Astrocyte (in vitro differentiated cells and primary cell): ENCODE data around the gene SOS2. TPM values are rescaled to one million over a fixed set of nuclear protein-coding genes. Genes with fewer than 3 reads are reported as not detected.

Source experiments
- DNase-seq: peaks from one replicate; pipeline ENCODE4 v3.0.0-alpha.2; 2010; ENCODE audit warnings: low read depth
- FAIRE-seq: peaks from 2 replicates; lab custom pipeline; 2011; peaks lifted over from hg19 to GRCh38; lab: Jason Lieb, UNC
- H2AFZ ChIP-seq: 2 replicates; pipeline ENCODE4 v1.6.0; 2012; ENCODE audit warnings: low read depth, low read length, inconsistent platforms
- H3K27ac ChIP-seq: 2 replicates; pipeline ENCODE4 v1.5.1; 2011; ENCODE audit warnings: low read depth, low read length, inconsistent platforms
- H3K27me3 ChIP-seq: 2 replicates; pipeline ENCODE4 v1.6.0; 2011; ENCODE audit warnings: low read length, inconsistent platforms; ENCODE audit not compliant: insufficient read depth
- H3K36me3 ChIP-seq: 2 replicates; pipeline ENCODE4 v1.5.1; 2011; ENCODE audit warnings: low read length, inconsistent platforms; ENCODE audit not compliant: insufficient read depth
- H3K4me1 ChIP-seq: 2 replicates; pipeline ENCODE4 v1.5.1; 2011; ENCODE audit warnings: low read length, inconsistent platforms; ENCODE audit not compliant: insufficient read depth
- H3K4me2 ChIP-seq: 2 replicates; pipeline ENCODE4 v1.6.0; 2012; ENCODE audit warnings: low read length, inconsistent platforms
- H3K4me3 ChIP-seq: 2 replicates; pipeline ENCODE4 v1.5.1; 2011; ENCODE audit warnings: low read depth, mild to moderate bottlenecking, low read length, inconsistent platforms; ENCODE audit not compliant: insufficient read depth
- H3K79me2 ChIP-seq: 2 replicates; pipeline ENCODE4 v1.6.0; 2012; ENCODE audit warnings: mild to moderate bottlenecking, low read length, inconsistent platforms; ENCODE audit not compliant: insufficient read depth
- H3K9ac ChIP-seq: 2 replicates; pipeline ENCODE4 v1.6.0; 2012; ENCODE audit warnings: mild to moderate bottlenecking, low read length, inconsistent platforms
- H3K9me3 ChIP-seq: 2 replicates; pipeline ENCODE4 v1.5.1; 2012; ENCODE audit warnings: low read depth, mild to moderate bottlenecking, low read length, inconsistent platforms; ENCODE audit not compliant: insufficient read depth
- H4K20me1 ChIP-seq: 2 replicates; pipeline ENCODE4 v1.6.0; 2012; ENCODE audit warnings: low read length, inconsistent platforms; ENCODE audit not compliant: insufficient read depth
- H3K27ac Mint-ChIP-seq: one replicate; pipeline ENCODE4 v1.8.0; 2021; ENCODE audit warnings: mild to moderate bottlenecking, mixed read lengths; ENCODE audit not compliant: unreplicated experiment
- H3K27me3 Mint-ChIP-seq: one replicate; pipeline ENCODE4 v1.8.0; 2021; ENCODE audit warnings: low read depth, mixed read lengths; ENCODE audit not compliant: unreplicated experiment
- H3K36me3 Mint-ChIP-seq: one replicate; pipeline ENCODE4 v1.8.0; 2021; ENCODE audit warnings: low read depth, mixed read lengths; ENCODE audit not compliant: unreplicated experiment
- H3K4me1 Mint-ChIP-seq: one replicate; pipeline ENCODE4 v1.8.0; 2021; ENCODE audit warnings: low read depth, mixed read lengths; ENCODE audit not compliant: unreplicated experiment
- H3K4me3 Mint-ChIP-seq: one replicate; pipeline ENCODE4 v1.8.0; 2021; ENCODE audit warnings: mild to moderate bottlenecking, moderate library complexity, mixed read lengths; ENCODE audit not compliant: unreplicated experiment
- H3K9me3 Mint-ChIP-seq: one replicate; pipeline ENCODE4 v1.8.0; 2021; ENCODE audit warnings: mild to moderate bottlenecking, mixed read lengths; ENCODE audit not compliant: unreplicated experiment
- EZH2 ChIP-seq: IDR thresholded peaks from 2 replicates; pipeline ENCODE4 v1.6.1; 2012; ENCODE audit warnings: mild to moderate bottlenecking, low read length, inconsistent platforms; ENCODE audit not compliant: insufficient read depth
- total RNA-seq: library from RNA; stranded (reverse); gene quantifications from 2 replicates; pipeline ENCODE4 v1.2.1, GENCODE V29; 2021
- TF ChIP-seq, protein P1 (sequence below): IDR thresholded peaks from 2 replicates; pipeline ENCODE4 v1.5.1; 2011; ENCODE audit warnings: low read depth, mild to moderate bottlenecking, inconsistent platforms, low read length, moderate library complexity; ENCODE audit not compliant: insufficient read depth

SOS2 gene
- total RNA-seq, 1 donor from 2014 or later, result 18.3 TPM

DNA sequence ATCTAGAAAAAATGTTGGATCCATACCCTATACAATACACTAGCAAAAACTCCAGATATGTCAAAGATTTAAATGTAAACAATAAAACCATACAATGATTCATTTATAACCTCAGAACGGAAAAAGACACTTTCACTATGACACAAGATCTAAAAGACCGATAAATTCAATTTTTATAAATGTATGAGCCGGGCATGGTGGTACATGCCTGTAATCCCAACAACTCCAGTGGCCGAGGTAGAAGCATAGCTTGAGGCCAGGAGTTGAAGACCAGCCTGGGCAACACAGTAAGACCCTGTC is 2.5 kb upstream of the SOS2 start:
- Mint-ChIP-seq H3K4me3 (no peak overlapping the region), H3K9me3 (no peaks in the 10 kb centered on the region)

DNA sequence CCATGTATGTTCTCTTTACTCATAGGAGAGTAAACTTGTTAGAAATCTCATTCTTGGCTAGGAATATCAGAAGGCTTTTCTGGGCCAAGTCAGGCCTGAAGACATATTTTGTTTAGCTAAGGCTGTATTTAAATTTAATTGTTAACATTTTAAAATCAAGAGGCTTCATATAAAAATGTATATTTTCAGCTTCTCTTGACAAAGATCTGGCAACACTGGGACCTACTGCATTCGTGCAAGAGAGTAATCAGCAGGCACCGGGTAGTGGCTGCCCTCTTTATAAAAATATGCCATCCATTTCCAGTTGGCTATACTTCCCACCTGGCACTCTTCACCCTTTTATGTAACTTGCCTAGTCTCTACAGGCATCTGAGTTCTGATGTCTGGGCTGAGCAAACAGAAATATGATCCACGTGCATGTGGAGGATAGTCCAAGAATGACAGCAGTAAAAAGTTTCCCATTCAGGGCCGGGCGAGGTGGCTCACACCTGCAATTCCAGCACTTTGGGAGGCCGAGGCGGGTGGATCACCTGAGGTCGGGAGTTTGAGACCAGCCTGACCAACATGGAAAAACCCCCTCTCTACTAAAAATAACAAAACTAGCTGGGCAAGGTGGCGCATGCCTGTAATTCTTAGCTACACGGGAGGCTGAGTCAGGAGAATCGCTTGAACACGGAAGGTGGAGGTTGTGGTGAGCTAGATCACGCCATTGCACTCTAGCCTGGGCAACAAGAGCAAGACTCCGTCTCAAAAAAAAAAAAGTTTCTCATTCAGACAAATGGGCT is 2.0 kb upstream of the SOS2 start:
- Histone ChIP-seq H3K9ac (no peak overlapping the region), H3K27me3 (no peaks in the 10 kb centered on the region), H2AFZ (no peak overlapping the region), H3K4me3 (no peak overlapping the region), H3K4me1 (peaks cover 13% of the 10 kb centered on the region), H3K79me2 (peaks cover 27% of the 10 kb centered on the region), H4K20me1 (peaks cover 24% of the 10 kb centered on the region), H3K4me2 (no peak overlapping the region), H3K36me3 (no peaks in the 10 kb centered on the region), H3K9me3 (no peaks in the 10 kb centered on the region), H3K27ac (no peak overlapping the region)
- DNase-seq, result no peak
- H3K4me1 Mint-ChIP-seq, result peaks cover 6% of the 10 kb centered on the region
- H3K4me3 Mint-ChIP-seq, result no peak overlapping the region
- TF ChIP-seq, protein P1, sequence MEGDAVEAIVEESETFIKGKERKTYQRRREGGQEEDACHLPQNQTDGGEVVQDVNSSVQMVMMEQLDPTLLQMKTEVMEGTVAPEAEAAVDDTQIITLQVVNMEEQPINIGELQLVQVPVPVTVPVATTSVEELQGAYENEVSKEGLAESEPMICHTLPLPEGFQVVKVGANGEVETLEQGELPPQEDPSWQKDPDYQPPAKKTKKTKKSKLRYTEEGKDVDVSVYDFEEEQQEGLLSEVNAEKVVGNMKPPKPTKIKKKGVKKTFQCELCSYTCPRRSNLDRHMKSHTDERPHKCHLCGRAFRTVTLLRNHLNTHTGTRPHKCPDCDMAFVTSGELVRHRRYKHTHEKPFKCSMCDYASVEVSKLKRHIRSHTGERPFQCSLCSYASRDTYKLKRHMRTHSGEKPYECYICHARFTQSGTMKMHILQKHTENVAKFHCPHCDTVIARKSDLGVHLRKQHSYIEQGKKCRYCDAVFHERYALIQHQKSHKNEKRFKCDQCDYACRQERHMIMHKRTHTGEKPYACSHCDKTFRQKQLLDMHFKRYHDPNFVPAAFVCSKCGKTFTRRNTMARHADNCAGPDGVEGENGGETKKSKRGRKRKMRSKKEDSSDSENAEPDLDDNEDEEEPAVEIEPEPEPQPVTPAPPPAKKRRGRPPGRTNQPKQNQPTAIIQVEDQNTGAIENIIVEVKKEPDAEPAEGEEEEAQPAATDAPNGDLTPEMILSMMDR, result no peak
- no peak for TF ChIP-seq EZH2
- FAIRE-seq, result no peak
- peaks cover 2% of the 10 kb centered on the region for H3K36me3 Mint-ChIP-seq
- H3K9me3 Mint-ChIP-seq, result no peaks in the 10 kb centered on the region
- H3K27ac Mint-ChIP-seq, result no peak overlapping the region
- H3K27me3 Mint-ChIP-seq, result no peaks in the 10 kb centered on the region

More for the DNA sequence above, 2.5 kb upstream of the SOS2 start:
- no peaks in the 10 kb centered on the region for H3K9me3 ChIP-seq
- no peak overlapping the region for H3K27ac ChIP-seq
- no peak overlapping the region for H3K4me2 ChIP-seq
- peaks cover 6% of the 10 kb centered on the region for H3K4me1 Mint-ChIP-seq
- no peak for TF ChIP-seq EZH2
- TF ChIP-seq, protein P1, result no peak
- H2AFZ ChIP-seq, result no peak overlapping the region
- H3K36me3 Mint-ChIP-seq, result no peaks in the 10 kb centered on the region
- no peaks in the 10 kb centered on the region for H3K27me3 Mint-ChIP-seq
- H3K9ac ChIP-seq, result no peak overlapping the region
- H3K79me2 ChIP-seq, result peaks cover 21% of the 10 kb centered on the region
- no peak overlapping the region for H3K4me3 ChIP-seq
- peaks cover 13% of the 10 kb centered on the region for H3K4me1 ChIP-seq
- FAIRE-seq (no peak), DNase-seq (no peak)
- H3K27ac Mint-ChIP-seq, result no peak overlapping the region
- no peaks in the 10 kb centered on the region for H3K36me3 ChIP-seq
- H4K20me1 ChIP-seq, result peaks cover 18% of the 10 kb centered on the region
- H3K27me3 ChIP-seq, result no peaks in the 10 kb centered on the region

DNA sequence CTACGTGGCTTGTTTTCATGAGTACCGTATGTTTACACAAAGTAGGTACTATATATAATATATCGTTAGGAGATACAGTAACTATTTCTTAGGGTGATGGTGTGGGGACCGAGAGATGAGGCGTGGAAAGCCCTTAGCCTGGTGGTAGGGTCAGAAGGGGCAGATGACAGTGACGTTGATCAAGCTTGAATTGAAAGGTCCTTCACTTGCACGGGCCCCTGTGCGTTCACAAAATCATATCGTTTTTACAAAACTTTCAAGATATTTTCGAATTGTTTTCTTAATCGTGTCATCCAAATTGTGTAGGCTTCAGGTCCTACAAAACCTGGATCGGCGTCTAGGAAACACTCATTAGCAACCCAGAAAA is 881 bp upstream of the SOS2 start:
- peak overlapping the region; percentile 93 for H3K27ac Mint-ChIP-seq
- FAIRE-seq (no peak), DNase-seq (no peak)
- H3K9me3 ChIP-seq, result no peaks in the 10 kb centered on the region
- H3K36me3 ChIP-seq, result no peaks in the 10 kb centered on the region
- peaks cover 33% of the 10 kb centered on the region for H4K20me1 ChIP-seq
- no peaks in the 10 kb centered on the region for H3K9me3 Mint-ChIP-seq
- peak overlapping the region; percentile 93 for H3K9ac ChIP-seq
- no peaks in the 10 kb centered on the region for H3K27me3 Mint-ChIP-seq
- peaks cover 2% of the 10 kb centered on the region for H3K36me3 Mint-ChIP-seq
- peaks cover 13% of the 10 kb centered on the region for H3K4me1 ChIP-seq
- H3K4me3 Mint-ChIP-seq, result peak overlapping the region; percentile 88
- no peaks in the 10 kb centered on the region for H3K27me3 ChIP-seq
- no peak for TF ChIP-seq EZH2
- TF ChIP-seq, protein P1, result no peak
- peak overlapping the region; percentile 97 for H2AFZ ChIP-seq
- H3K27ac ChIP-seq, result peak overlapping the region; percentile 84
- H3K4me3 ChIP-seq, result peak overlapping the region; percentile 93
- H3K4me1 Mint-ChIP-seq, result peaks cover 6% of the 10 kb centered on the region
- H3K4me2 ChIP-seq, result peak overlapping the region; percentile 92
- H3K79me2 ChIP-seq, result peaks cover 38% of the 10 kb centered on the region
